GM23338 (cell line): Measurements from ENCODE around the gene SIRT4. TPM values are rescaled to one million over a fixed set of nuclear protein-coding genes. Genes with fewer than 3 reads are reported as not detected.

Experiments
- ATAC-seq: fragments of 200-7000 bp; cut with Tn5 transposase; 3 replicates; pipeline ENCODE4 v1.9.1; 2020
- DNase-seq: peaks from one replicate; pipeline ENCODE4 v3.0.0-alpha.2; 2015; ENCODE audit warnings: low spot score
- H2AFZ ChIP-seq: fragments of 200-600 bp; sonication (generic); 2 replicates; pipeline ENCODE4 v1.8.0; 2016; ENCODE audit warnings: antibody characterized with exemption, mild to moderate bottlenecking, moderate library complexity
- H3F3A ChIP-seq: fragments of 200-600 bp; sonication (generic); replicated peaks from 2 replicates; pipeline ENCODE4 v1.8.0; 2017; ENCODE audit warnings: antibody characterized with exemption, mixed run types, low read depth
- H3K27ac ChIP-seq: fragments of 200-600 bp; sonication (generic); 2 replicates; pipeline ENCODE4 v1.6.1; 2016; ENCODE audit warnings: low read depth
- H3K27me3 ChIP-seq: fragments of 200-600 bp; sonication (generic); 2 replicates; pipeline ENCODE4 v1.8.0; 2016; ENCODE audit warnings: mild to moderate bottlenecking, mixed run types, moderate library complexity; ENCODE audit not compliant: insufficient read depth
- H3K36me3 ChIP-seq: fragments of 200-600 bp; sonication (generic); 2 replicates; pipeline ENCODE4 v1.8.0; 2016; ENCODE audit warnings: mild to moderate bottlenecking; ENCODE audit not compliant: insufficient read depth
- H3K4me1 ChIP-seq: fragments of 200-600 bp; sonication (generic); 2 replicates; pipeline ENCODE4 v1.8.0; 2016; ENCODE audit warnings: mild to moderate bottlenecking, moderate library complexity; ENCODE audit not compliant: insufficient read depth
- H3K4me2 ChIP-seq: fragments of 200-600 bp; sonication (generic); 2 replicates; pipeline ENCODE4 v1.7.1; 2017; ENCODE audit warnings: mixed run types
- H3K4me3 ChIP-seq: fragments of 200-600 bp; sonication (generic); 2 replicates; pipeline ENCODE4 v1.6.1; 2016; ENCODE audit warnings: mixed run types
- H3K79me2 ChIP-seq: fragments of 200-600 bp; sonication (generic); replicated peaks from 2 replicates; pipeline ENCODE4 v1.8.0; 2017; ENCODE audit warnings: mild to moderate bottlenecking; ENCODE audit not compliant: insufficient read depth
- H3K9me2 ChIP-seq: fragments of 200-600 bp; sonication (generic); 2 replicates; pipeline ENCODE4 v1.8.0; 2017; ENCODE audit not compliant: insufficient read depth
- H4K20me1 ChIP-seq: fragments of 200-600 bp; sonication (generic); replicated peaks from 2 replicates; pipeline ENCODE4 v1.8.0; 2017; ENCODE audit warnings: mild to moderate bottlenecking; ENCODE audit not compliant: insufficient read depth
- H3K27ac Mint-ChIP-seq: 2 replicates; pipeline ENCODE4 v1.8.0; 2020; ENCODE audit warnings: inconsistent platforms, mild to moderate bottlenecking, moderate library complexity, mixed read lengths
- H3K27me3 Mint-ChIP-seq: 3 replicates; pipeline ENCODE4 v1.8.0; 2022; ENCODE audit warnings: low read depth, mild to moderate bottlenecking, moderate library complexity, mixed read lengths, inconsistent platforms; ENCODE audit not compliant: insufficient read depth, poor library complexity
- H3K36me3 Mint-ChIP-seq: 3 replicates; pipeline ENCODE4 v1.8.0; 2021; ENCODE audit warnings: low read depth, mild to moderate bottlenecking, inconsistent platforms, moderate library complexity, mixed read lengths
- H3K4me1 Mint-ChIP-seq: 3 replicates; pipeline ENCODE4 v1.8.0; 2020; ENCODE audit warnings: mild to moderate bottlenecking, inconsistent platforms, mixed read lengths
- H3K4me3 Mint-ChIP-seq: 3 replicates; pipeline ENCODE4 v1.8.0; 2021; ENCODE audit warnings: moderate library complexity, mild to moderate bottlenecking, inconsistent platforms, mixed read lengths
- H3K9me3 Mint-ChIP-seq: 3 replicates; pipeline ENCODE4 v1.8.0; 2020; ENCODE audit warnings: moderate library complexity, mild to moderate bottlenecking, inconsistent platforms, mixed read lengths
- CREB1 ChIP-seq: fragments of 250-450 bp; sonication (Bioruptor Pico); IDR thresholded peaks from 2 replicates; pipeline ENCODE4 v1.5.0; 2020; ENCODE audit warnings: low read depth, mild to moderate bottlenecking, moderate library complexity
- ETS1 ChIP-seq: IDR thresholded peaks from 2 replicates; pipeline ENCODE4 v1.6.1; 2016; ENCODE audit warnings: antibody characterized with exemption
- EZH2 ChIP-seq: fragments of 200-600 bp; sonication (generic); IDR thresholded peaks from one replicate; pipeline ENCODE4 v1.8.0; 2017; ENCODE audit warnings: antibody characterized with exemption, mild to moderate bottlenecking, low read depth; ENCODE audit not compliant: unreplicated experiment
- EZH2phosphoT487 ChIP-seq: fragments of 200-600 bp; sonication (generic); IDR thresholded peaks from one replicate; pipeline ENCODE4 v1.8.1; 2018; ENCODE audit warnings: antibody characterized with exemption; ENCODE audit not compliant: unreplicated experiment
- JUNB ChIP-seq: IDR thresholded peaks from one replicate; pipeline ENCODE4 v1.6.1; 2016; ENCODE audit warnings: antibody characterized with exemption; ENCODE audit not compliant: unreplicated experiment
- POLR2AphosphoS5 ChIP-seq: IDR thresholded peaks from 2 replicates; pipeline ENCODE4 v1.6.1; 2016; ENCODE audit warnings: antibody characterized with exemption, low read depth
- STAT1 ChIP-seq: IDR thresholded peaks from one replicate; pipeline ENCODE4 v1.6.1; 2016; ENCODE audit warnings: antibody characterized with exemption; ENCODE audit not compliant: unreplicated experiment
- ZNF114 ChIP-seq: fragments of 250-450 bp; sonication (Bioruptor Pico); IDR thresholded peaks from 2 replicates; pipeline ENCODE4 v1.5.0; 2020; ENCODE audit warnings: mild to moderate bottlenecking, moderate library complexity
- ZNF331 ChIP-seq: fragments of 250-450 bp; sonication (Bioruptor Pico); IDR thresholded peaks from 2 replicates; pipeline ENCODE4 v1.5.0; 2020; ENCODE audit warnings: low read depth, mild to moderate bottlenecking, moderate library complexity
- polyA plus RNA-seq: library from polyadenylated mRNA; unstranded; fragments of >200 nt; fragmentation: Nextera tagmentation; extraction: Ambion mirVana; gene quantifications from 2 replicates; pipeline ENCODE4 v1.2.1, GENCODE V29; 2016
- total RNA-seq: library from RNA; depleted of rRNA; stranded (reverse); fragments of >200 nt; shearing (Covaris generic); gene quantifications from 2 replicates; pipeline ENCODE4 v1.2.3, GENCODE V29; 2014
- TF ChIP-seq, protein P1 (sequence below), 2 experiments: fragments of 200-600 bp in 1 of 2; sonication (generic) in 1 of 2; conservative IDR thresholded peaks; 2 replicates each; pipeline versions ENCODE4 v1.5.1 to v1.6.1; 2016 to 2017; ENCODE audit warnings: antibody characterized with exemption in 2 of 2, low read depth in 2 of 2, mild to moderate bottlenecking in 2 of 2, moderate library complexity in 1 of 2
- TF ChIP-seq, protein P2 (sequence below): IDR thresholded peaks from one replicate; pipeline ENCODE4 v1.6.1; 2018; ENCODE audit warnings: antibody characterized with exemption; ENCODE audit not compliant: unreplicated experiment

SIRT4 gene
- total and polyA plus RNA-seq, 2 experiments from 2014 or later: 2.0 to 3.0 TPM

- no peak for TF ChIP-seq EZH2phosphoT487
- no peak for TF ChIP-seq ZNF331 (CRISPR knock-in tag)
- 0 out of 2 replicates have a peak, but pooled peaks have one; percentile 39 for TF ChIP-seq CREB1 (CRISPR knock-in tag)
- no peak for TF ChIP-seq POLR2AphosphoS5
- TF ChIP-seq, protein P1, sequence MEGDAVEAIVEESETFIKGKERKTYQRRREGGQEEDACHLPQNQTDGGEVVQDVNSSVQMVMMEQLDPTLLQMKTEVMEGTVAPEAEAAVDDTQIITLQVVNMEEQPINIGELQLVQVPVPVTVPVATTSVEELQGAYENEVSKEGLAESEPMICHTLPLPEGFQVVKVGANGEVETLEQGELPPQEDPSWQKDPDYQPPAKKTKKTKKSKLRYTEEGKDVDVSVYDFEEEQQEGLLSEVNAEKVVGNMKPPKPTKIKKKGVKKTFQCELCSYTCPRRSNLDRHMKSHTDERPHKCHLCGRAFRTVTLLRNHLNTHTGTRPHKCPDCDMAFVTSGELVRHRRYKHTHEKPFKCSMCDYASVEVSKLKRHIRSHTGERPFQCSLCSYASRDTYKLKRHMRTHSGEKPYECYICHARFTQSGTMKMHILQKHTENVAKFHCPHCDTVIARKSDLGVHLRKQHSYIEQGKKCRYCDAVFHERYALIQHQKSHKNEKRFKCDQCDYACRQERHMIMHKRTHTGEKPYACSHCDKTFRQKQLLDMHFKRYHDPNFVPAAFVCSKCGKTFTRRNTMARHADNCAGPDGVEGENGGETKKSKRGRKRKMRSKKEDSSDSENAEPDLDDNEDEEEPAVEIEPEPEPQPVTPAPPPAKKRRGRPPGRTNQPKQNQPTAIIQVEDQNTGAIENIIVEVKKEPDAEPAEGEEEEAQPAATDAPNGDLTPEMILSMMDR (conservative IDR thresholded peaks at IDR 0.05; ENCODE audit: low read depth in 2 of 2): peak; percentile 88 to 97
- TF ChIP-seq ETS1: no peak
- peak; percentile 66 for ATAC-seq
- Histone ChIP-seq H3K4me1 (peaks cover 27% of the 10 kb centered on the region), H3K4me2 (no peak overlapping the region), H3K4me3 (no peak overlapping the region), H3F3A (peaks cover 28% of the 10 kb centered on the region), H4K20me1 (no peaks in the 10 kb centered on the region), H3K9me2 (no peaks in the 10 kb centered on the region), H3K79me2 (no peaks in the 10 kb centered on the region), H3K27me3 (no peaks in the 10 kb centered on the region), H2AFZ (no peak overlapping the region), H3K36me3 (peaks cover 14% of the 10 kb centered on the region), H3K27ac (no peak overlapping the region)
- H3K4me1 Mint-ChIP-seq: peaks cover 37% of the 10 kb centered on the region
- no peak overlapping the region; the same call in 2 of the 3 replicates for H3K4me3 Mint-ChIP-seq
- H3K27me3 Mint-ChIP-seq: peaks cover 3% of the 10 kb centered on the region
- peak; percentile 78 for DNase-seq
- H3K27ac Mint-ChIP-seq: no peak overlapping the region
- H3K36me3 Mint-ChIP-seq: peaks cover 83% of the 10 kb centered on the region
- peaks cover 3% of the 10 kb centered on the region; the same call in 1 of the 3 replicates for H3K9me3 Mint-ChIP-seq
Measured at GRCh38 chr12:120356567-120357030, 54.5 kb downstream of the SIRT4 start.

GRCh38 chr12:120357104-120357503 lies 55.0 kb downstream of the SIRT4 start:
- H3K36me3 Mint-ChIP-seq: peaks cover 81% of the 10 kb centered on the region
- H4K20me1 ChIP-seq: no peaks in the 10 kb centered on the region

More at GRCh38 chr12:120357104-120357503, 55.0 kb downstream of the SIRT4 start:
- Histone ChIP-seq H3K27ac (peak overlapping the region; percentile 57; the same call in 1 of the 2 replicates), H3K9me2 (no peaks in the 10 kb centered on the region), H3K79me2 (no peaks in the 10 kb centered on the region), H3K27me3 (no peaks in the 10 kb centered on the region), H3K4me2 (no peak overlapping the region), H3K36me3 (peaks cover 14% of the 10 kb centered on the region), H3K4me1 (peaks cover 30% of the 10 kb centered on the region), H3F3A (peaks cover 30% of the 10 kb centered on the region), H2AFZ (no peak overlapping the region), H3K4me3 (no peak overlapping the region)
- Mint-ChIP-seq H3K4me3 (no peak overlapping the region), H3K27me3 (peaks cover 7% of the 10 kb centered on the region), H3K9me3 (peaks cover 3% of the 10 kb centered on the region; the same call in 1 of the 3 replicates), H3K4me1 (peaks cover 39% of the 10 kb centered on the region), H3K27ac (no peak overlapping the region)
- DNase-seq: no peak
- TF ChIP-seq ZNF114 (CRISPR knock-in tag): no peak
- TF ChIP-seq CREB1 (CRISPR knock-in tag): no peak
- no peak for TF ChIP-seq POLR2AphosphoS5
- no peak for TF ChIP-seq EZH2phosphoT487
- TF ChIP-seq, protein P2, sequence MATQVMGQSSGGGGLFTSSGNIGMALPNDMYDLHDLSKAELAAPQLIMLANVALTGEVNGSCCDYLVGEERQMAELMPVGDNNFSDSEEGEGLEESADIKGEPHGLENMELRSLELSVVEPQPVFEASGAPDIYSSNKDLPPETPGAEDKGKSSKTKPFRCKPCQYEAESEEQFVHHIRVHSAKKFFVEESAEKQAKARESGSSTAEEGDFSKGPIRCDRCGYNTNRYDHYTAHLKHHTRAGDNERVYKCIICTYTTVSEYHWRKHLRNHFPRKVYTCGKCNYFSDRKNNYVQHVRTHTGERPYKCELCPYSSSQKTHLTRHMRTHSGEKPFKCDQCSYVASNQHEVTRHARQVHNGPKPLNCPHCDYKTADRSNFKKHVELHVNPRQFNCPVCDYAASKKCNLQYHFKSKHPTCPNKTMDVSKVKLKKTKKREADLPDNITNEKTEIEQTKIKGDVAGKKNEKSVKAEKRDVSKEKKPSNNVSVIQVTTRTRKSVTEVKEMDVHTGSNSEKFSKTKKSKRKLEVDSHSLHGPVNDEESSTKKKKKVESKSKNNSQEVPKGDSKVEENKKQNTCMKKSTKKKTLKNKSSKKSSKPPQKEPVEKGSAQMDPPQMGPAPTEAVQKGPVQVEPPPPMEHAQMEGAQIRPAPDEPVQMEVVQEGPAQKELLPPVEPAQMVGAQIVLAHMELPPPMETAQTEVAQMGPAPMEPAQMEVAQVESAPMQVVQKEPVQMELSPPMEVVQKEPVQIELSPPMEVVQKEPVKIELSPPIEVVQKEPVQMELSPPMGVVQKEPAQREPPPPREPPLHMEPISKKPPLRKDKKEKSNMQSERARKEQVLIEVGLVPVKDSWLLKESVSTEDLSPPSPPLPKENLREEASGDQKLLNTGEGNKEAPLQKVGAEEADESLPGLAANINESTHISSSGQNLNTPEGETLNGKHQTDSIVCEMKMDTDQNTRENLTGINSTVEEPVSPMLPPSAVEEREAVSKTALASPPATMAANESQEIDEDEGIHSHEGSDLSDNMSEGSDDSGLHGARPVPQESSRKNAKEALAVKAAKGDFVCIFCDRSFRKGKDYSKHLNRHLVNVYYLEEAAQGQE: no peak
- no peak for TF ChIP-seq JUNB
- TF ChIP-seq EZH2: no peak
- TF ChIP-seq, protein P1 (conservative IDR thresholded peaks at IDR 0.05; ENCODE audit: low read depth in 2 of 2): no peak
- TF ChIP-seq STAT1: no peak
- no peak for TF ChIP-seq ZNF331 (CRISPR knock-in tag)
- ATAC-seq: no peak
